Measurements from ENCODE around the gene CHAC2. TPM values are rescaled to one million over a fixed set of nuclear protein-coding genes. Genes with fewer than 3 reads are reported as not detected.

The CHAC2 gene
- total RNA-seq, 1 experiment from 2014 or later = 10.5 TPM

DNA sequence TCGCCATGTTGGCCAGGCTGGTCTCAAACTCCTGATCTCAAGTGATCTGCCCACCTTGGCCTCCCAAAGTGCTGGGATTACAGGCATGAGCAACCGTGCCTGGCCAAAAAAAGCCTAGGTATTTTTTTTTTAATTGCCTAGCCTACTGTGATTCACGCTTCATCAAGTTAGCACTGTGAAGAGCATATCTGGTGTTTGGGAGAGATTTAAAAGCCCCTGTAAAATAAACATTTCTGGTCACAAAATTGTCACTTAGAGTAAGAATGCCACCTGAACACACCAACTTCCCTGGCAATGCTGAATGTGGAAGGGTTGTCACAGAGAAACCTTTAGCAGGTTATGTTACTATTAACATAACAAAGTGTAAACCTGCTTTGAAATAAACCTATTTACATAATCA is 39.7 kb upstream of the CHAC2 start:
- no peak overlapping the region for H3K27ac Mint-ChIP-seq (ENCODE audit: low read depth, unreplicated experiment)

DNA sequence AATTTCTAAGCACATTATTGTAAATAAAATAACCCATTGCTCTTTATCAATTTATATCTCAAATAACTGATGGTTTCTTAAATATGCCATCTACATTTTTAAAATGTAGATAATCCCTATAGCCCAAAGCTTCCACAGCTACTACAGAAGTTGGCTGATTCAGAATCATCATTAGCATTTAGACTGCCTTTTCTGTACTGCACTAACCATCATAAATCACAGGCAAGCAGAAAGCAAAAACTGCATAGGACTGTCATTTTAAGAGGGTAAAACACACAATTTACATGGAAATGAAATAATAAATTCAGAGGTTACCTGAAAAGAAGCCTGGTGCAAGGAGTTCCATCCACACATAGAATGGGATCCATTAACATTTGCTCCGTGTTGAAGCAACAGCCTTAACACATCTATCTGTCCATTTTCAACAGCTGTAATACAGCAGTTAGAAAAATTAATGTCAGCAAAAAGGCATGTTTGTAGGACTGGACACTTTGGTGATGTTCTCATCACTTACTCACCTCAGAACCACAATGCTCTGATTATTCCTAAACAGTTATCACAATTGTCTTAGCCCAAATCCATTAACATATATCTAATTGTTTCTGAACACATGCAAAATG is 38.4 kb upstream of the CHAC2 start:
- no TSS peak for BruUV-seq (replicated peaks)
- no peak overlapping the region for H3K4me3 Mint-ChIP-seq (ENCODE audit: unreplicated experiment)
- no peak overlapping the region for H3K27ac Mint-ChIP-seq (ENCODE audit: low read depth, unreplicated experiment)
- no peaks in the 10 kb centered on the region for H3K27me3 Mint-ChIP-seq (ENCODE audit: insufficient read depth, unreplicated experiment)
- no peaks in the 10 kb centered on the region for H3K9me3 Mint-ChIP-seq (ENCODE audit: unreplicated experiment)
- intact Hi-C loops (cut with micrococcal nuclease) = no loop called here
- no peak for DNase-seq (ENCODE audit: unreplicated experiment)
- TF ChIP-seq, protein P1, sequence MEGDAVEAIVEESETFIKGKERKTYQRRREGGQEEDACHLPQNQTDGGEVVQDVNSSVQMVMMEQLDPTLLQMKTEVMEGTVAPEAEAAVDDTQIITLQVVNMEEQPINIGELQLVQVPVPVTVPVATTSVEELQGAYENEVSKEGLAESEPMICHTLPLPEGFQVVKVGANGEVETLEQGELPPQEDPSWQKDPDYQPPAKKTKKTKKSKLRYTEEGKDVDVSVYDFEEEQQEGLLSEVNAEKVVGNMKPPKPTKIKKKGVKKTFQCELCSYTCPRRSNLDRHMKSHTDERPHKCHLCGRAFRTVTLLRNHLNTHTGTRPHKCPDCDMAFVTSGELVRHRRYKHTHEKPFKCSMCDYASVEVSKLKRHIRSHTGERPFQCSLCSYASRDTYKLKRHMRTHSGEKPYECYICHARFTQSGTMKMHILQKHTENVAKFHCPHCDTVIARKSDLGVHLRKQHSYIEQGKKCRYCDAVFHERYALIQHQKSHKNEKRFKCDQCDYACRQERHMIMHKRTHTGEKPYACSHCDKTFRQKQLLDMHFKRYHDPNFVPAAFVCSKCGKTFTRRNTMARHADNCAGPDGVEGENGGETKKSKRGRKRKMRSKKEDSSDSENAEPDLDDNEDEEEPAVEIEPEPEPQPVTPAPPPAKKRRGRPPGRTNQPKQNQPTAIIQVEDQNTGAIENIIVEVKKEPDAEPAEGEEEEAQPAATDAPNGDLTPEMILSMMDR (IDR thresholded peaks at IDR 0.05; ENCODE audit: unreplicated experiment) = no peak
- H3K4me1 Mint-ChIP-seq (ENCODE audit: insufficient read depth, unreplicated experiment) = no peaks in the 10 kb centered on the region
- ChIA-PET POLR2A (interaction anchor here (1.4 kb wide), 1 partner anchor 10 kb away, joined by 4 read pairs; no protein-coding TSS in a partner anchor), CTCF (interaction anchor here (0.5 to 1.3 kb wide), 3 partner anchors 10 to 119 kb away, joined by 3 to 4 read pairs (median 3); no protein-coding TSS in a partner anchor)
- H3K36me3 Mint-ChIP-seq (ENCODE audit: insufficient read depth, unreplicated experiment) = peaks cover 24% of the 10 kb centered on the region

More for the DNA sequence above, 39.7 kb upstream of the CHAC2 start:
- TF ChIP-seq, protein P1 (IDR thresholded peaks at IDR 0.05; ENCODE audit: unreplicated experiment) = no peak
- intact Hi-C loops (cut with micrococcal nuclease) = no loop called here
- Mint-ChIP-seq H3K27me3 (ENCODE audit: insufficient read depth, unreplicated experiment) (no peaks in the 10 kb centered on the region), H3K36me3 (ENCODE audit: insufficient read depth, unreplicated experiment) (peaks cover 17% of the 10 kb centered on the region), H3K9me3 (ENCODE audit: unreplicated experiment) (no peaks in the 10 kb centered on the region), H3K4me3 (ENCODE audit: unreplicated experiment) (no peak overlapping the region), H3K4me1 (ENCODE audit: insufficient read depth, unreplicated experiment) (no peaks in the 10 kb centered on the region)
- POLR2A ChIA-PET = interaction anchor here (0.7 to 1.4 kb wide), 2 partner anchors 11 to 50 kb away, joined by 3 to 4 read pairs; no protein-coding TSS in a partner anchor
- DNase-seq (ENCODE audit: unreplicated experiment) = no peak
- CTCF ChIA-PET = interaction anchor here (0.7 kb wide), 1 partner anchor 87 kb away, joined by 4 read pairs; no protein-coding TSS in a partner anchor
- no TSS peak for BruUV-seq (replicated peaks)

DNA sequence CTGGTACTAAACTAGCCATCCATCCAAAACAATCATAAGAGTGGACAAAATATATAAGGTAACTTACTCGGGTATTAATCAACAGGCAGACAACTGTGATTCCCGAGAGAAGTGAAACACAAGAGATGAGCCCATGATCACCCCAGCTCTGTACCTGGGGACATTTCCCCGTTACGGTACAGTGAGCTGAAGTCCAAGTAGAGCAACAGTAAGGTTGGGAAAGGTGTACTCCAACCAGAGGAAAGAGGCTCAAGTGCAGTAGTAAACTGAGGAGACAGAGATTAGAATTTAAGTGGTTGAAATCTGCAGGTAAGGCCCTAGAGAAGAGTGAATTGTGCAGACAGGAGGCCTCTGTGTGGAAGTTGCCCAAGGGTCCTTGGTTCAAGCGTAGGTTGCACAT is 30.5 kb upstream of the CHAC2 start:
- DNase-seq (ENCODE audit: unreplicated experiment) = no peak
- Mint-ChIP-seq H3K27ac (ENCODE audit: low read depth, unreplicated experiment) (no peak overlapping the region), H3K27me3 (ENCODE audit: insufficient read depth, unreplicated experiment) (no peaks in the 10 kb centered on the region), H3K9me3 (ENCODE audit: unreplicated experiment) (no peaks in the 10 kb centered on the region), H3K4me3 (ENCODE audit: unreplicated experiment) (no peak overlapping the region), H3K36me3 (ENCODE audit: insufficient read depth, unreplicated experiment) (peaks cover 19% of the 10 kb centered on the region), H3K4me1 (ENCODE audit: insufficient read depth, unreplicated experiment) (peaks cover 2% of the 10 kb centered on the region)
- ChIA-PET POLR2A (no interaction called here), CTCF (interaction anchor here (1.6 kb wide), 1 partner anchor 314 kb away, joined by 3 read pairs; no protein-coding TSS in a partner anchor)
- no TSS peak for BruUV-seq (replicated peaks)
- TF ChIP-seq, protein P1 (IDR thresholded peaks at IDR 0.05; ENCODE audit: unreplicated experiment) = no peak
- intact Hi-C loops (cut with micrococcal nuclease) = no loop called here

DNA sequence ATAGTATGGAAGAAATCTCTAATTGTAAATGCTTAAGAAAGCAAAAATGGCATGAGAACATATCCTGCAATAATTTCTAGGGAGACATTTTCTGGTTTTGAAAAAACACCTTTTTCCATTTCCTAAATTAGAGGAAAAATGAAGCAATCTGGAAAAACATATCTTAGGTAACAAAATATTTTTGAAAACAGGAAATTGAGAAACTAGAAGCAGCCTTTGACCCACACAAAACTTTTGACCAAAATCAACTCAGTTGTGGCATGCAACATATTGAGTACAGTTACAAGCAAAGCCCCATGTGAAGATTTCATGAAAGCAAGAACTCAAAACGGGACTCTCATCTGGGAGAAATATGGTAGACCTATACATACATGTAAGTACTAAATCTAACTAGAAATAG is 28.6 kb upstream of the CHAC2 start:
- CTCF ChIA-PET = interaction anchor here (0.5 to 2.7 kb wide), 5 partner anchors 10 to 1731 kb away, joined by 3 to 9 read pairs (median 4); no protein-coding TSS in a partner anchor
- POLR2A ChIA-PET = interaction anchor here (0.7 kb wide), 1 partner anchor 11 kb away, joined by 4 read pairs; no protein-coding TSS in a partner anchor
- no peaks in the 10 kb centered on the region for H3K9me3 Mint-ChIP-seq (ENCODE audit: unreplicated experiment)
- H3K27ac Mint-ChIP-seq (ENCODE audit: low read depth, unreplicated experiment) = no peak overlapping the region
- H3K4me3 Mint-ChIP-seq (ENCODE audit: unreplicated experiment) = no peak overlapping the region
- BruUV-seq (replicated peaks) = no TSS peak
- H3K4me1 Mint-ChIP-seq (ENCODE audit: insufficient read depth, unreplicated experiment) = peaks cover 7% of the 10 kb centered on the region
- TF ChIP-seq, protein P1 (IDR thresholded peaks at IDR 0.05; ENCODE audit: unreplicated experiment) = no peak
- intact Hi-C loops (cut with micrococcal nuclease) = no loop called here
- peak; percentile 11 for DNase-seq (ENCODE audit: unreplicated experiment)
- no peaks in the 10 kb centered on the region for H3K27me3 Mint-ChIP-seq (ENCODE audit: insufficient read depth, unreplicated experiment)
- peaks cover 8% of the 10 kb centered on the region for H3K36me3 Mint-ChIP-seq (ENCODE audit: insufficient read depth, unreplicated experiment)
